D341Med (cell line): Measurements from ENCODE around the gene RNU4-1.

ENCODE experiments used
- DNase-seq: peaks from one replicate; pipeline ENCODE4 v3.0.0; 2012; ENCODE audit warnings: low spot score

Gene RNU4-1

DNA sequence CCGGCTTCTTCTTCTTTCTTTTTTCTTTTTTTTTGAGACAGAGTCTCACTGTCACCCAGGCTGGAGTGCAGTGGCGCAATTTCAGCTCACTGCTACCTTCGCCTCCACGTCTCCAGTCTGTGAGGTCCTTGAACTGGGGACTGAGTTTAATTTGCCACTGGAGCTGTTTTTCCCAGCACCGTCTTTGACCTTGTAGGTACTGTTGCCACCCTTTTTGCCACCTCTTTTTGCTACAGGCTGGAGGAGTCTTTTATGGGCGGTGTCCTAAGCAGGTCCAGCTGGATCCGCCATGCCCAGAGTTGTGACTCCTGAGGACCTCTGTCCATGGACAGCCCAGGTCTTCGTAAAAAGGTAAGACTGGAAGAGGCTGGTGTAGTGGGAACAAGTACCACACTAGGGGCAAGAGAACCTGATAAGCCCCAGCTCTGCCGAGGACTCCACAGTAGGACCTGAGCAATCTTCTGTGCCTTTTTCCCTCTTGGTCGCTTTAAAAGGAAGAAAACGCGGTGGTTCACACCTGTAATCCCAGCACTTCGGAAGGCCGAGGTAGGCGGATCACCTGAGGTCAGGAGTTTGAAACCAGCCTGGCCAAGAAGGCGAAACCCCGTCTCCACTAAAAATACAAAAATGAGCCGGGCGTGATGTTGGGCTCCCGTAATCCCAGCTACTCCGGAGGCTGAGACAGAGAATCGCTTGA is 2.3 kb downstream of the RNU4-1 start:
- DNase-seq, result no peak

DNA sequence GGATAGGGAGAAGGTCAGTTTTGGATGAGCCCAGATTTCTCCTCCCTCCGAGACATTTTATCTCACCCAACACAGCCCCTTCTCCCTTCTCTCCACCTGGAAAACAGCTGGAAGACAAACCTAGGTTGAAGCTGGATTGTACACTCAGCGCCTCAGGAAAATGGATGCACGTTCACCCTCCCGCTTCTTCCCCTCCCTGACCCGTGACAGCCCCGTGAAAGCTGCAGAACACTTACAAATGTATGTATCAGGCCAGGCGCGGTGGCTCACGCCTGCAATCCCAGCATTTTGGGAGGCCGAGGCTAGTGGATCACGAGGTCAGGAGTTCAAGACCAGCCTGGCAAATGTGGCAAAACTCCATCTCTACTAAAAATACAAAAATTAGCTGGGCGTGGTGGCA is 5.5 kb downstream of the RNU4-1 start:
- no peak for DNase-seq

- no peak for DNase-seq
These were observed 6.1 kb downstream of the RNU4-1 start for GRCh38 chr12:120286768-120287490.

GRCh38 chr12:120284381-120284780 is 8.7 kb downstream of the RNU4-1 start:
- no peak for DNase-seq

DNA sequence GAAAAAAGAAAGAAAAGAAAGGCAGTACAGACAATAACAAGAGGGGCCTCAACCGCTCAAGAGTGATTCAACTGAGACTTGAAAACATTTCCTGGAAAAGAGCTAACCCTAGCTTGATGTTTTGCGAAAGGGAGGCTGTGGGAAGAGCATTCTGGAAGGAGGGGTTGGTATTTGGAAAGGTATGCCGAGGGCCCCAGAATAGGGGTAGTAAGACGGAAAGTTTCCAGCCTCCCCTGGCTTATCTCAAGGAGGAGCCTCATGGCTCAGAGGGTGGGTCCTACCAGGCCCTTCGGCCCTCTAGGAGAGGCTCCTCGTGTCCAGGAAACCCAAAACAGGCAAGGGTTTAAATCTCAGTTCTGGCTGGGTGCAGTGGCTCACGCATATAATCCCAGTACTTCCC is 9.7 kb downstream of the RNU4-1 start:
- no peak for DNase-seq

- no peak for DNase-seq
These were observed 14.6 kb downstream of the RNU4-1 start for GRCh38 chr12:120278137-120279069.

DNA sequence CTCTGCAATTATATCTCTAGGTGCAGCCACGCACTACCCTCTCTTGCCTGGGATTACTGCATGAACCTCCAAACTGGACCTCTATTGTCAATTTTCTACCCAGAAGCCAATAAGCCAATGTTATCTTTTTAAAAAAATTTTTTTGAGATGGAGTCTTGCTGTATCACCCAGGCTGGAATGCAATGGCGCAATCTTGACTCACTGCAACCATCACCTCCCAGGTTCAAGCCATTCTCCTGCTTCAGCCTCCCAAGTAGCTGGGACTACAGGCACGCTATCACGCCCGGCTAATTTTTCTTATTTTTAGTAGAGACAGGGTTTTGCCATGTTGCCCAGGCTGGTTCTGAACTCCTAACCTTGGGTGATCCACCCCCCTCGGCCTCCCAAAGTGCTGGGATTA is 16.3 kb downstream of the RNU4-1 start:
- DNase-seq, result no peak

GRCh38 chr12:120267736-120268135 is 25.3 kb downstream of the RNU4-1 start:
- no peak for DNase-seq

GRCh38 chr12:120266180-120266870 is 26.7 kb downstream of the RNU4-1 start:
- no peak for DNase-seq

DNA sequence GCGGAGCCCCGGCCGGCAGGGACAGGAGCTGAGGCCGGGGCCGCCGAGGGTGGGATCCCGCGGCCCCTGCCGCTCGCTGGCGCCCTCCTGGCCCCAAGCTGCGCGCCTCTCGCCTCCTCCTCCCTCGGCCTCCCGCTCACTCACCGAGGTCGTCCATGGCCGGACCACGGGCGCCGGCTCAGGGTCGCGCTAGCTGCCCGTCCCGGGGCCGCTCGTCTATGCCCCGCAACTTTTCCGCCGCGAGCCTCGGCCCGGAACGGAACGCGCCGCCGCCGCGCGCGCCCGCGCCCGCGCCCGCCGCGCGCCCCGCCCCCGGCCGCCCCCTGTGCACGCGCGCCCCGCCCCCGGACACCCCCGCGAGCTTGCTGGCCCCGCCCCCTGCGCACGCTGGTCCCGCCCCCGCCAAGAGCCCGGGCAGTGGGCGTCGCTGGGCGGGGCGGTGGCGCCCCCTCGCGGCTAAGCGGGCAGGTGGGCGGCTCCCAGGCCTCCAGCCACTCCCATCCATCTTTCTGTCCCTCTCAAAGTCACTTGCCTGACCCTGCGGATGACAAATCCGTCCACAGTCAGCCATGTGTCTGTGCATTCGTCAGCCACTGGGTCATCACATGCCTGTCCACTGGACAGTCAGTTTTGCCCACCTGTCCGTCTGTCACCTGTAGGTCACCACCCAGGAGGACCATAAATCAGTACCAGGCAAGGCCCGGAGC is 27.4 kb downstream of the RNU4-1 start, which contains the start of gene PXN:
Gene PXN, minus strand, starts transcription at position 258 of the 707 bp plus-strand sequence. Its CDS starts 101 bp downstream, at position 157.
- DNase-seq, result peak; percentile 100

DNA sequence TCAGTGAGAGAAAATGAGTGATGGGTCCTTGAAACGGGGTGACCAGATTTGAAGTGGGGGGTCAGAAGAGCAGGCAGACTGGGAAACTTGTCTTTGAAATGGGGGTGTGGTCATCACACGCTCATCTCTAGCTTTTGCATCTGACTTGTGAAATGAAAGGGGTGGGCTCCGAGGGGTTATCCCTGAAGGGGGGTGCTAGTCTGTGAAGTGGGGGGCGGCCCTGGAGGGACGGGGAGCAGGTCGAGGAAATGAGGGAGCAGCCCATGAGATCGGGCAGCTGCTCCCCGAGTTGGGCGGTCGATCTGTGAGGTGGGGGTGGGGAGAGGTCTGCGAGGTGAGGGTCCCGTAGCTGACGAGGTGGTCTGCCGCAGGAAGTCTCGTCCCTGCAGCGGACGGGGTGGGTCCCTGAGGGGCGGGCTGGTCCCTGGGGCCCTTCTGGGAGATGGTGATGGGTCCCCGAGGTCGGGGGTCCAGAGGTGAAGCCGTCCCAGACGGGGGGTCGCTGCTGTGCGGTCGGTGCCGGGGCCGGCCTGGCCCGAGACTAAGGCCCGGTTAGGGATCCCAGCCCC is 28.0 kb downstream of the RNU4-1 start:
- DNase-seq, result no peak

DNA sequence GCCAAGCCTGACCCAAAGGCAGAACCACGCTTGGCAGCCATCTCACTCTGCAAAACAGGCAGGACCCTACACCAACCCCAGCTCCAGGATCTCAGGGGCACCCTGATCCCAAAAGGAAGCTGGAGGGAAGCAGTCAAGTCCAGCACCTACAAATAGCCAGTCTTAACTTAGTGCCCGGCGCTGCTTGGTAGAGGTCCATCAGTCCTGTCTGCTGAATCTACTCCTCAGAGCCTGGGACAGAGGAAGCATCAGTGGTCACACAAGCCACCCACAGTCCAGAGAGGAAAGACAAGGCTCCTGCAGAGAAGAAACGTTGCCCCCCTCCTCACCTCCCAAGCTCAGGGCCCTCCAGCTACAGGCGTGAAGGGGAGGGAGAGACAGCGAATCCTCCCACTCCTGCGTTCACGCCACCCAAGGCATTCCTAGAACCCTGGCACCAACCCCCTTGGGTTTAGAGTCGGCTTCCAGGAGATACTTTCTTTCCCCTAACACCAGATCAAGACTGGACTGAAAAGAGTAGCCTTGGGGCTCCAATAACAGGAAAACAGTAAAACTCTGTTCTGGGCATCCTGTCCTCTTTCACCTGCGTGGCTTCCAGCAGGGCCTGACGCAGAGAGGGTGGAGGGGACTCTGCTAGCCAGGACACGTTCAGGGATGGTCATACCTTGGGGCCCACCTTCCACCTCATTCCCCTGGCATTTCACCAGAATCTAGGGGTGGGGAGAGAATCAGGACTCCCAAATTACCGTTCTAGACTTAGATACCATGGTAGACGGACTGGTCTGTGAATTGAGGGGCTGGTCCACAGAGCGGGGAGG is 28.7 kb downstream of the RNU4-1 start:
- DNase-seq, result no peak

DNA sequence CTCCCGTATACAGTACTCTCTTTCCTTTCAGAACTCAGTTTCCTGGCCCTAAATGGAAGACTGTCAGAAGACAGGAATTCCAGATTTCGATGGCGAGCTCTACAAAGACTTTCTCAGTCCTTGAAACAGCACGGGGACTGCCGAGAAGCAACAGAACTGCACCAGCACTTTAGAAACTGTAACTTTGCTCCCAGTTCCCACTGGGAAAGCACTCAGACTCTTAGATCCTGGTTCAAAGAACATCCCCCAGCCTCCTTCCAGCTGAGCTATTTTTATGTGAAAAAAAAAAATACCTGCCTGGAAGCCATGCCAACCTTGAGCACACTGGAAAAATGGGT is 29.3 kb downstream of the RNU4-1 start:
- DNase-seq, result no peak

GRCh38 chr12:120262852-120263747 is 29.9 kb downstream of the RNU4-1 start:
- DNase-seq, result no peak

DNA sequence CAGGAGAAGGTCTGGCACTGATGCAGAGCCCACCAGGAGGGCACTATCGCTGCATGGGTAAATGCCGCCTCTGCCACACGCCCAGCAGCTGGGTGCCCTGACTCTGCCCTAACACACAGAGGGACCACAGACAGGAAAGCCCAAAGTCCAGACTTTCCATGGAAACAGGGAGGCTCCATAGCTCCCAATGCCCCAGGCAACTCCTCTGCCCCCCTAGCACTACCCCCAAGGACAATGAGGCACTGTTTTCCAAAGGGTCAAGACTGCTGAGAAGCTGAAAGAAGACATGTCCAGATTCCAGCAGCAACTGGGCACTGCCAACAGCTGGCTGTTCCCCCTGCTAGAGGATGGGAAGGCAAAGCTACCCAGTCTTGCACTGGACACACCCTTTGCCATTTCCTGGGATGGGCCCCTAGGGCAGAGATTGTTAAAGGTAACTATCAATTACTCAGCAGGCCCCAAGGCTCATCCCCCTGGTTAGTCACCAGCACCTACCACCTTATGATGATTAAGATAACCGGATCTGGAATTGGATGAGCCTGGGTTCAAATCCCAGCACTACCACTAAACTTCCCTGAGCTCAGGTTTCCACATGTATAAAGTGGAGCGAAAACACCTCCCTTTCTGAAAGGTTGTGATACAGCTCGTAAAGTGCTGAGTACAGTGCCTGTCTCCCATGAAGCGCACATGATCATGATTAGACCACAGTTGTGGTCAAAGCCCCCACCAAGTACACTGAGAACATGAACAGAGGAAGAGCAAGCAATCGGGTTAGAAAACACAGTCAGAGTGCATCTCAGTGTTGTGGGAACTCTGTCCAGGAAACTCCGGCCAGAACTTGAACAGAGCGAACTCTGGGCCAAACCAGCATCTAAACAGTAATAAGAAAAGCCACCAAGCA is 30.8 kb downstream of the RNU4-1 start:
- no peak for DNase-seq

GRCh38 chr12:120260607-120261006 is 32.4 kb downstream of the RNU4-1 start:
- DNase-seq, result no peak

- DNase-seq, result no peak
These were observed 33.4 kb downstream of the RNU4-1 start for GRCh38 chr12:120259418-120260202.
